ENCODE data around the gene IL22RA2. TPM values are rescaled to one million over a fixed set of nuclear protein-coding genes. Genes with fewer than 3 reads are reported as not detected.
"Not testable (repeated sequence)": the region's sequence is repeated elsewhere in the genome, so short reads cannot be mapped to it uniquely, and the experiment has no call there.

The IL22RA2 gene, protein sequence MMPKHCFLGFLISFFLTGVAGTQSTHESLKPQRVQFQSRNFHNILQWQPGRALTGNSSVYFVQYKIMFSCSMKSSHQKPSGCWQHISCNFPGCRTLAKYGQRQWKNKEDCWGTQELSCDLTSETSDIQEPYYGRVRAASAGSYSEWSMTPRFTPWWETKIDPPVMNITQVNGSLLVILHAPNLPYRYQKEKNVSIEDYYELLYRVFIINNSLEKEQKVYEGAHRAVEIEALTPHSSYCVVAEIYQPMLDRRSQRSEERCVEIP
- total RNA-seq (2014; rRNA removed; shearing (Covaris generic)) = not detected in 2 replicates
- polyA plus RNA-seq (2015; cell fraction: cytosol; rRNA removed) = not detected in 2 replicates
- not detected in 2 replicates for polyA plus RNA-seq (2015; cell fraction: nucleus; rRNA removed)

DNA sequence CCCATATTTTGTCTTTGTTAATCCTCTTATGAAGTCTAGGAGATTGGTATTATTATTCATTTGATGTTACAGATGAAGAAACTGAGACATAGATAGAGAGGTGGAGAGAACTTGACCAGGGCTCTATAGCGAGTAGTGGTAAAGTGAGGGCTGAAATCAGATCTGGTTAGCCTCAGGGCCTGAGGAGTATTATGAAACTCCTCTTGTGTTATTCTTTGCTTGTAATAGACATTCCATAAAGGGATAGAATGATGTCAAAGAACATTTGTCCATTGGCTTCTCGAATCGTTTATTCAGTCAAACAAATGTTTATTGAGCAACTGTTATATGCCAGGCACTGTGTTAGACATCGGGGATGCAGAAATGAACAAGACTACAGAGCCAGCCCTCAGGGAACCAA lies at the start of gene IL22RA2:
Gene IL22RA2 (minus strand): TSS at position 144 of the 400 bp plus-strand sequence. CDS start 11,895 bp downstream, outside the sequence.
- in situ Hi-C loops (cut with HindIII; ENCODE audit: low pct_unique_long_range_greater_than_20kb, low sequenced_read_pairs) = no loop called here
- DNase-seq (ENCODE audit: low read depth, low spot score) = no peak

DNA sequence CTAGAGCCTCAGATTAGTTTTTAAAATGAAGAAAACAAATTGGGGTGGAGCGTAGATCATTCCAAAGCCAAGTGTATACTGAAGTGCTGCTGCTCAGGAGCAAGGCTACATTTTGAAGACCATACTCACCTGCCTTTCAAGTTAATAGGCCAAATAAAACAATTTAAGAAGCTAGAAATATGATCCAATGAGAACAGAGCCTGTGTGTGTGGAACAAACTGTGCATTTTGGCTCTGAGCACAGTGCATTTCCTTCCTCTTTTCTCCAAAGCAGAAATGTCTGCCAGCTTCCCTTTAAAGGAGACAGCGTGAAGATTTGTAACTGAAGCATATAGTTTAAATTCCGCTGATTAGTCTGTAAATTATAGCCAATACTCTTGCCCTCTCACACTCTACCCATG lies 48.9 kb upstream of the IL22RA2 start:
- in situ Hi-C loops (cut with HindIII; ENCODE audit: low pct_unique_long_range_greater_than_20kb, low sequenced_read_pairs) = no loop called here
- no peak for DNase-seq (ENCODE audit: low read depth, low spot score)

DNA sequence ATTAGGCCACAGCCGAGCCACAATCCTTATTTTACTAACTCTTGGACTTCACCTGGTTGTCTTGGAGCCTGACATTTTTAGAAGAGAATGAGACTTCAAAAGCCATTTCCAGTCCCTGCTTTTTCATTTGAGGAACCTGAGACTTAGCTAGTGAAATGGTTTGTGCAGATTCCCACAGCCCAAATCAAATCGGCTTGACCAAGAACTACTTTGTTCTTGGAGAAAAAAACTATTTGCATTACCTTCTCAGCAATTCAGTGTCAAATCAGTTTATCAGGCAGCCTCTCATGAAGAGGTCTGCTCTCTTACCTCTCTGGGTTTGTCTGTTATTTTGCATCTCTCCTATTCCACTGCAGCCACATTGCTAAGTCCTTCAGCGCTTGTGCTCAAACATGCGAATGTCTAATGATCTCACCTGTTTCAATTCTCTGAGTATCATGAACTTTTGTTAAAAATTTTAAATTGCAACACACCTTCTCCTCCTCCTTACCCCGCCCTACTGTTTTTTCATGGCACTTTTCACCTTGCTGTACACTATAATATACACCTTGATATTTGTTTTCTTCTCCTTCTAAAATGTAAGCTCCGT lies 46.3 kb upstream of the IL22RA2 start:
- in situ Hi-C loops (cut with HindIII; ENCODE audit: low pct_unique_long_range_greater_than_20kb, low sequenced_read_pairs) = no loop called here
- DNase-seq (ENCODE audit: low read depth, low spot score) = no peak

DNA sequence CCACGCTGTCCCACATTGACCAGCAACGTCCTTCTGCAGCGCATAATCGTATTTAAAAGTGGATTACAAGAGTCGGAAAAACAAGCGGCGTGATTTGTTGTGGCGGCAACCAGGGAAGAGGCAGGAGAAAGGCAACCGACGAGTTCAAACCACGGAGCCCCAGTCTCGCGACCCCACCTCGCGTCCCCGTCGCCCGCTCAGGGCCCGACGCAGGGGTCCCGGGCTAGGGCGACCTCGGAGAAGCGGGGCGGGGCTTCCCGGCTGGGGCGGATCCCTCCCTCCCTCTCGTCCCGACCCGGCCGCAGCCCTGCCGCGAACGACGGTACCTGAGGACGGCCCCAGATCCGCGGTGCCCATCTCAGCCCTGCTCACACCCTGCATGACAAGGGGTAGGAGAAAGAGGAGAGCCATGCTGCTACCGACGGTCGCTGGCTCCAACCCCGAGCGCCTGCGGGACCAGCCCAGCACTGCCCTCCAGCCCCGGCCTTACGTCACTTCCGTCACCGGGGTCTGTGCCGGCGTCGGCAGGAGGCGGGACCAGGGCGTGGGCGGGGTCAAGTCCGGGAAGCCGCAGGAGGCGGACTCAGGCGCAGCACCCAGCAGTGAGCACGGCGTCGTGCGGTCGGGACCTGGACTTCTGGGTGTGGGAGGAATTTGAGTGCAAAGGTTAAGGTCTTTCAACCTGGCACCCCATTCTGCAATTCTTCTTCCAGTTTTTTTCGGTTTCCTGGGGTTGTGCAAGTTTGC lies 45.6 kb upstream of the IL22RA2 start, which contains the start of gene IFNGR1:
Gene IFNGR1 (minus strand): TSS at position 469 of the 747 bp plus-strand sequence. CDS start 58 bp downstream, at position 411.
- in situ Hi-C loops (cut with HindIII; ENCODE audit: low pct_unique_long_range_greater_than_20kb, low sequenced_read_pairs) = no loop called here
- DNase-seq (ENCODE audit: low read depth, low spot score) = peak; percentile 86

DNA sequence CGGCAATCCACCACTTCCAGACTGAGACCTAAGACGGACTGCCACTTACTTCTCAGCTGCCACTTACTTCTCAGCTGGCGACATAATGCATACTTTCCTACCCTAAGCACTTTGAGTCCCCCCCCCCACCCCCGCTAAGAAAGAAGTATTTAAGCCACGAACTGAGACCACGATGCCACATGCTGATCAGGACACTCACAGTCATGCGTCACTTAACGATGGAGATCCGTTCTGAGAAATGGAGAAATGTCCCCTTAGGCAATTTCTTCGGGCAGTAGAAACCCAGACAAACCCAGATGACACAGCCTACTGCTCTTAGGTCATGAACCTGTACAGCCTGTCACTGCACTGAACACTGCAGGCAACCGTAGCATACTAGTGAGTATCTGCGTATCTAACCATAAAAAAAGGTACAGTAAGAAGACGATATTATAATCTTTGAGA lies 45.1 kb upstream of the IL22RA2 start:
- in situ Hi-C loops (cut with HindIII; ENCODE audit: low pct_unique_long_range_greater_than_20kb, low sequenced_read_pairs) = no loop called here
- DNase-seq (ENCODE audit: low read depth, low spot score) = peak; percentile 62

DNA sequence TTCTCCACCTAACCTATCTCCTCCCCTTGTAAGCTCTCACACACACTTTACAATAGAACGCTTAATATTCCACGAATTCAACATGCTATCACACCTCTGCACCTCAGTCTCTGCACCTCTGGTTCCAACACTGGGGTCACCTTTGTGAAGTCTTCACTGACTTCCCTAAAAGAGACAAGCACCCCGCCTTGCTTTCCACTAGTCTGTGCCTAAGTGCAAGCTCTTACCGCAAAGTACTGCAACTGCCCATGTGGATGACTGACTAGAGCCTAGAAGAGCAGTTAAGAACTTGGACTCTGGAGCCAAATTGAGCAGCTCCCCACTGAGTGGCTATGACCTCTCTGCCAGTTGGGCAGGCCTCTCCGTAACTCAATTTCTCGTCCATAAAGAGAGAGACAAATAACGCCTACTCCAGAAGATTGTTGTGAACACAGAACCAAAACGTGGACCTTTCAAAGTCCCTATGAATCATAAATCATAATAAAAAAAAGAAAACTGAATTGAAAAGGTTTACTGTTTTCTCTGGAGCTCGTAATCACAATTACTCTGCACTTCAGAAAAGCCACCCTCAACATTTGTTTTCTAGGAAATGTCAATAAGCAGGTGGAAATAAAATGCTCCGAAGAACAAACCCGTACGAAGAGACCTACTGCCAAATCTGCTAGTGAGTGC lies 44.5 kb upstream of the IL22RA2 start:
- peak; percentile 16 for DNase-seq (ENCODE audit: low read depth, low spot score)
- in situ Hi-C loops (cut with HindIII; ENCODE audit: low pct_unique_long_range_greater_than_20kb, low sequenced_read_pairs) = no loop called here

DNA sequence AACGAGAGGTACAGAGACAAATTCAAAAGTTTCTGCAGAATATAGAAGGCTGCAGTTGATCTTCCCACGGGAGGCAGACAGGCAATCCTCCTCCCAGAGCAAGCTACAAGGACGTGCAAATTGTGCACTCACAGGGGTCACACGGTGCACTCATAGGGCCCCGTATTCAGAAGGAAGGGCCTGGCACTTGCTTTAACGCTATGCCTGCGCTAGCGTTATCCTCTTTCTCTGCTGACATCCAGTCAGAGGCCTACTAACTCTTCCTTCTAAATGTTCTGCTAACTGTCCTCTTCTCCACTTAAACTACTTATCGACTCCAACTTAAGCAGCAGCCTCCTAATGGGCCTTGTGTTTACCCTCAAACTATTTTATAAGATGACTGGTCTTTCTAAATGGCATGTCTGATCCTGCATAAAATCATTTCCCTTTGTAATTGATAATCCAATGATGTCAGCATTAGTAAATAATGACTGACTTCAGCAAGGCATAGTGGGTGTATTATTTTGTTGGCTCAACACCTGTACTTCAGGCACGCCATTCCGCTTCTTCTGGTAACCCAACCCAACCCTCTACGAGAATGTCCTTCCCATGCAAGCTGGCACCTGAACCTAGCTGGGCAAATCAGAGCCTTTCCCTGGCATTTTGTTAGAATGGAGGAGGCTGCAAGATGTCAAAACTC lies 43.6 kb upstream of the IL22RA2 start:
- in situ Hi-C loops (cut with HindIII; ENCODE audit: low pct_unique_long_range_greater_than_20kb, low sequenced_read_pairs) = no loop called here
- no peak for DNase-seq (ENCODE audit: low read depth, low spot score)

DNA sequence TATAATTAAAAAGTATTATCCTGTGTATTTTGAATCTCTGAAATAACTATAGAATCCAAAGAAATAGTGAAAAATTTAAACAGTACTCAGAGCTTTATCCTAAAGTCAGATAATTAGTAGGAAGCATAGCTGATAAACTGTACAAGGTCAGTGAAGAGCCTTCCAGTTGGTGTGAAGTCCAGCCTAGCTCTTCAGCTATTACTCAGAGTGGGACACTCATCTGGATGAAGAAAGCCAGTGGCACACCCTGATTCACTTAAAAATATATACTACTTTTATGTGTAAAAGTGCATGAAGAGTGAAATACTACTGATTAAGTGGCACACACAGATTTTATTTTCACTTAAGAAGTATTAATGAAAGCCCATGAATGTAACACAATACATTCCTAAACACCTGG lies 42.7 kb upstream of the IL22RA2 start:
- in situ Hi-C loops (cut with HindIII; ENCODE audit: low pct_unique_long_range_greater_than_20kb, low sequenced_read_pairs) = no loop called here
- no peak for DNase-seq (ENCODE audit: low read depth, low spot score)

DNA sequence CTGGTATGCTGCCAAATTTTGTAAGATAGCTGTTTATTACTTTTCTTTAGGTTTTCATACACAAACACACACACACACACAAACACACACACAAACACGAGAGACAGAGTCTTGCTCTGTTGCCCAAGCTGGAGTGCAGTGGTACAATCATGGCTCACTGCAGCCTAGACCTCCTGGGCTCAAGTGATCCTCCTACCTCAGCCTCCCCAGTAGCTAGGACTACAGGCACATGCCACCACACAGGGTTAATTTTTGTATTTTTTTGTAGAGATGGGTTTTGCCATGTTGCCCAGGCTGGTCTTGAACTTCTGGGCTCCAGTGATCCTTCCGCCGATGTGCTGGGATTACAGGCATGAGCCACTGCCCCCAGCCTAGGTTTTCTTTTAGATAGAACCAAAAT lies 42.2 kb upstream of the IL22RA2 start:
- in situ Hi-C loops (cut with HindIII; ENCODE audit: low pct_unique_long_range_greater_than_20kb, low sequenced_read_pairs); DNase-seq (ENCODE audit: low read depth, low spot score): not testable (repeated sequence)

DNA sequence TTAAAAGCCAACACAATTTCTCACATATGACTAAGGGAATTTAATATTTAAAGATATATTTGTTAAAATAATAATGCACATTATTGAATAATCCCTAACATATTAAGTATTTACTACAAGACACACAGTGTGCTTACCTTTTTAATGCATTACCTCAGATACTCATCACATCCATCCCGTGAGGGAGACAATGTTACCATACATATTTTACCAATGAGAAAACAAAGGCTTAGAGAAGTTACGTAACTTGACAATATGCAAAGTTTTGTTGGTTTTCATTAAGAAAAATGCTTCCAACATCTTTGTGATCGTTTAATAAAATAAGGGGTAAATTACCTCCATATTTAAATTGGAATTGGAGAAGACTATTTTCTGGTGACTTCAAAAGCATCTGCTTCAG lies 41.5 kb upstream of the IL22RA2 start:
- in situ Hi-C loops (cut with HindIII; ENCODE audit: low pct_unique_long_range_greater_than_20kb, low sequenced_read_pairs) = no loop called here
- DNase-seq (ENCODE audit: low read depth, low spot score) = no peak

DNA sequence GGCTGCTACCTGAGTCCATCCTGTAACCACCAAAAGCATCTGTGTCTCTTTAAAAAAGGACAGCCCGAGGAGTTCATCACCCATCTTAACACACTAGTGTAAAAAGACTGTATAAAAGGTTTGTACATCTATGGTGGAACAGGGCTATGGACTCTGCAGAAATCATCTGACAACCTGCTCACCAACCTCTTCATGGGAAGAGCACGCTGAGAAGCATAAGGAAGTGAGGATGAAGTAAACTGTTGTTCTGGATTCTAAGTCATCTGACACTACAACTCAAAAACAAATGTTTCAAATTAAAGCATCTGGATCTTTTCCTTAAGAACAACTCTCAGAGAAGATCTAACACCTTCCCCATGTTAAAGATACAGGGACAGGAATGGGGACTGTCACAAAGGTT lies 40.4 kb upstream of the IL22RA2 start:
- in situ Hi-C loops (cut with HindIII; ENCODE audit: low pct_unique_long_range_greater_than_20kb, low sequenced_read_pairs) = no loop called here

DNA sequence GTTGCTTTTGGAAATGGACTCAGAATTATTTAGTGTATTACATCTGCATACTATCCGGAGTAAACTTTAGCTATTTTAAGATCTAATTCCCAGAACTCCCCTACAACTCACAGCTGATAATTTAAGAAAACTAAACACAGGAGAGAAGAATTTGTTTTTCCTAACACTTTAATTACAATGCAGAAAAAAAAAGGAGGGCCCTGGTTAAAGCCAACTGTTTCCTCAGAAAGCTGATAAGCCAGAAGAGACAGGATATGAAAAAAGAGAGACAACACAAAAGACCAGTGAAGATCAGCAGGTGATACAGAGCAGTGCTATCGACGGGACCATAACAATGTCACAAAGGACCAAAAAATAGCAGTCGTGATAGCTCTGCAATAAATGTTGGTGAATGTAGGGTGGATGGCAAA lies 39.9 kb upstream of the IL22RA2 start:
- in situ Hi-C loops (cut with HindIII; ENCODE audit: low pct_unique_long_range_greater_than_20kb, low sequenced_read_pairs) = no loop called here
- no peak for DNase-seq (ENCODE audit: low read depth, low spot score)

More for the DNA sequence above, 40.4 kb upstream of the IL22RA2 start:
- DNase-seq (ENCODE audit: low read depth, low spot score) = no peak

DNA sequence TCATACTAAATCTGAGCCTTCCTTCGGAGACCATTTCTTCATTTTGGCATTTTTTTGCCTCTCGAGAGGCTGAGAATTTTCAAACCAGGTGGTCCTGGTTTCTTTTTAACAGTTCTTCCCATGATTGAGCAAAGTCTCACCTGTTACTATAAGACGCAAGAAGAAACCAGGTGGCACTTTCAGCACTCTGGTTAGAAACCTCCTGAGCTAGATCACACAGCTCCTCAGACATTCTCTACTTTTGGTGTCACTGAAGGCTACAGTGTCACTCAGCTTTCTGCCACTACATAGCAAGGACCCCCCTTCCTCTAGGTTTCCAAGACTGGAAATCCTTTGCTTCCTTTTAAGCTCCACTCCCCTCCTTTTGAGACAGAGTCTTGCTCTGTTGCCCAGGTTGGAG lies 38.5 kb upstream of the IL22RA2 start:
- no peak for DNase-seq (ENCODE audit: low read depth, low spot score)
- in situ Hi-C loops (cut with HindIII; ENCODE audit: low pct_unique_long_range_greater_than_20kb, low sequenced_read_pairs) = no loop called here

DNA sequence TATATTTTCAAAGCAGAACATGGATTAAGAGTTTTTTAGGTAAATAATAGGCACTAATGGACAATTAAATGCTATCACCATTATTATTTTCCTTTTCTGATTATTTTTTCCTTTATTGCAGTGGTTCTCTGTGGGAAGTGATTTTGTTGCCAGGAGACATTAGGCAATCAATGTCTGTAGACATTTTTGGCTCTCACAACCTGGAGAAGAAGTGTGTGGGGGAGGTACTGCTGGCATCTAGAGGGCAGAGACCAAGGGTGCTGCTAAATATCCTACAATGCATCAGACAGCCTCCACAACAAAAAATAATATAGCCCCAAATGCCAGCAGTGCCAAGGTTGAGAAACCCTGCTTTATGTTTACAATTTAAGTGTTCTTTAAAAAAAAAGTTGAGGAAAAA lies 37.5 kb upstream of the IL22RA2 start:
- in situ Hi-C loops (cut with HindIII; ENCODE audit: low pct_unique_long_range_greater_than_20kb, low sequenced_read_pairs) = no loop called here
- no peak for DNase-seq (ENCODE audit: low read depth, low spot score)

DNA sequence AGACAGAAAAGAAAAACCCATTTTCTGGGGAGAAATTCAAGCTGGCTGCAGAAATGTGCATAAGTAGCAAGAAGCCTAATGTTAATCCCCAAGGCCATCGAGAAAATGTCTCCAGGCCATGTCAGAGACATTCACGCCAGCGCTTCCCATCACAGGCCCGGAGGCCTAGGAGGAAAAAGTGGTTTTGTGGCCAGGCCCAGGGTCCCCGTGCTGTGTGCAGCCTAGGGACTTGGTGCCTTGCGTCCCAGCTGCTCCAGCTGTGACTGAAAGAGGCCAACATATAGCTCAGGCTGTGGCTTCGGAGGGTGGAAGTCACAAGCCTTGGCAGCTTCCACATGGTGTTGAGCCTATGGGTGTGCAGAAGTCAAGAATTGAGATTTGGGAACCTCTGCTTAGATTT lies 34.8 kb upstream of the IL22RA2 start:
- in situ Hi-C loops (cut with HindIII; ENCODE audit: low pct_unique_long_range_greater_than_20kb, low sequenced_read_pairs) = no loop called here

DNA sequence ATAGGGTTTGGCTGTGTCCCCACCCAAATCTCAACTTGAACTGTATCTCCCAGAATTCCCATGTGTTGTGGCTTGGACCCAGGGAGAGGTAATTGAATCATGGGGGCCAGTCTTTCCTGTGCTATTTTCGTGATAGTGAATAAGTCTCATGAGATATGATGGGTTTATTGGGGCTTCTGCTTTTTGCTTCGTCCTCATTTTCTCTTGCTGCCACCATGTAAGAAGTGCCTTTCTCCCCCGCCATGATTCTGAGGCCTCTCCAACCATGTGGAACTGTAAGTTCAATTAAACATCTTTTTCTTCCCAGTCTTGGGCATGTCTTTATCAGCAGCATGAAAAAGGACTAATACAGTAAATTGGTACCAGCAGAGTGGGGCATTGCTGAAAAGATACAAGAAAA lies 34.0 kb upstream of the IL22RA2 start:
- DNase-seq (ENCODE audit: low read depth, low spot score); in situ Hi-C loops (cut with HindIII; ENCODE audit: low pct_unique_long_range_greater_than_20kb, low sequenced_read_pairs): not testable (repeated sequence)

More for the DNA sequence above, 34.8 kb upstream of the IL22RA2 start:
- DNase-seq (ENCODE audit: low read depth, low spot score) = no peak

DNA sequence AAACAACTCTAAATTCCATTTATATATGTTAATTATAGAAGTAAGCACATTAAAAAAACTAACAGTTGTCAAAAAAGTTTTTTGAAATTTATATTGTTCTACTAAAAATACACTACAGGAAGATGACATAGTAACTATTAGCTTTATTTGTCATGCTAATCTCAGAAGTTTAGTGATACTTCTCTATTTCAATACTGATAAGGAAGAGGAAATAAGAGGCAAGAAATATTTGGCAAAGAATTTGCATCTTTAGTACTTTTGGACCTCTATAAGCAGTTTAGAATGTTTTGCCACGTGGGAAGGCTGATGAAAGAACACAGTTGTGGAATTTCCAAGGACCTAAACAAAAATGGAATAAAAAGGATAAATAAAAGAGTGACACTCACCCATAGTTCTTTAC lies 33.1 kb upstream of the IL22RA2 start:
- in situ Hi-C loops (cut with HindIII; ENCODE audit: low pct_unique_long_range_greater_than_20kb, low sequenced_read_pairs) = no loop called here
- DNase-seq (ENCODE audit: low read depth, low spot score) = no peak
